Measurements from ENCODE around the gene CALML3.

The CALML3 gene

GRCh38 chr10:5563321-5563961 is 38.7 kb downstream of the CALML3 start:
- TF ChIP-seq CREB1 (IDR thresholded peaks at IDR 0.05; ENCODE audit: low read depth) (no peak), ZBTB7A (IDR thresholded peaks at IDR 0.05; ENCODE audit: low read depth) (no peak)

- TF ChIP-seq CREB1 (IDR thresholded peaks at IDR 0.05; ENCODE audit: low read depth): no peak
- no peak for TF ChIP-seq TCF12 (IDR thresholded peaks at IDR 0.05; ENCODE audit: low read depth)
- no peak for TF ChIP-seq YY1 (IDR thresholded peaks at IDR 0.05; ENCODE audit: low read depth)
- TF ChIP-seq ZBTB7A (IDR thresholded peaks at IDR 0.05; ENCODE audit: low read depth): no peak
- no peak for TF ChIP-seq CEBPB (IDR thresholded peaks at IDR 0.05)
- TF ChIP-seq, protein P1, sequence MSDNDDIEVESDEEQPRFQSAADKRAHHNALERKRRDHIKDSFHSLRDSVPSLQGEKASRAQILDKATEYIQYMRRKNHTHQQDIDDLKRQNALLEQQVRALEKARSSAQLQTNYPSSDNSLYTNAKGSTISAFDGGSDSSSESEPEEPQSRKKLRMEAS (IDR thresholded peaks at IDR 0.05): no peak
- TF ChIP-seq, protein P2, sequence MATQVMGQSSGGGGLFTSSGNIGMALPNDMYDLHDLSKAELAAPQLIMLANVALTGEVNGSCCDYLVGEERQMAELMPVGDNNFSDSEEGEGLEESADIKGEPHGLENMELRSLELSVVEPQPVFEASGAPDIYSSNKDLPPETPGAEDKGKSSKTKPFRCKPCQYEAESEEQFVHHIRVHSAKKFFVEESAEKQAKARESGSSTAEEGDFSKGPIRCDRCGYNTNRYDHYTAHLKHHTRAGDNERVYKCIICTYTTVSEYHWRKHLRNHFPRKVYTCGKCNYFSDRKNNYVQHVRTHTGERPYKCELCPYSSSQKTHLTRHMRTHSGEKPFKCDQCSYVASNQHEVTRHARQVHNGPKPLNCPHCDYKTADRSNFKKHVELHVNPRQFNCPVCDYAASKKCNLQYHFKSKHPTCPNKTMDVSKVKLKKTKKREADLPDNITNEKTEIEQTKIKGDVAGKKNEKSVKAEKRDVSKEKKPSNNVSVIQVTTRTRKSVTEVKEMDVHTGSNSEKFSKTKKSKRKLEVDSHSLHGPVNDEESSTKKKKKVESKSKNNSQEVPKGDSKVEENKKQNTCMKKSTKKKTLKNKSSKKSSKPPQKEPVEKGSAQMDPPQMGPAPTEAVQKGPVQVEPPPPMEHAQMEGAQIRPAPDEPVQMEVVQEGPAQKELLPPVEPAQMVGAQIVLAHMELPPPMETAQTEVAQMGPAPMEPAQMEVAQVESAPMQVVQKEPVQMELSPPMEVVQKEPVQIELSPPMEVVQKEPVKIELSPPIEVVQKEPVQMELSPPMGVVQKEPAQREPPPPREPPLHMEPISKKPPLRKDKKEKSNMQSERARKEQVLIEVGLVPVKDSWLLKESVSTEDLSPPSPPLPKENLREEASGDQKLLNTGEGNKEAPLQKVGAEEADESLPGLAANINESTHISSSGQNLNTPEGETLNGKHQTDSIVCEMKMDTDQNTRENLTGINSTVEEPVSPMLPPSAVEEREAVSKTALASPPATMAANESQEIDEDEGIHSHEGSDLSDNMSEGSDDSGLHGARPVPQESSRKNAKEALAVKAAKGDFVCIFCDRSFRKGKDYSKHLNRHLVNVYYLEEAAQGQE (IDR thresholded peaks at IDR 0.05; ENCODE audit: low read depth): no peak
- no peak for TF ChIP-seq RAD21 (IDR thresholded peaks at IDR 0.05; ENCODE audit: low read depth)
These were observed 39.3 kb downstream of the CALML3 start for GRCh38 chr10:5563991-5564536.

GRCh38 chr10:5564537-5565204 is 39.9 kb downstream of the CALML3 start:
- TF ChIP-seq NFIC (IDR thresholded peaks at IDR 0.05): no peak

DNA sequence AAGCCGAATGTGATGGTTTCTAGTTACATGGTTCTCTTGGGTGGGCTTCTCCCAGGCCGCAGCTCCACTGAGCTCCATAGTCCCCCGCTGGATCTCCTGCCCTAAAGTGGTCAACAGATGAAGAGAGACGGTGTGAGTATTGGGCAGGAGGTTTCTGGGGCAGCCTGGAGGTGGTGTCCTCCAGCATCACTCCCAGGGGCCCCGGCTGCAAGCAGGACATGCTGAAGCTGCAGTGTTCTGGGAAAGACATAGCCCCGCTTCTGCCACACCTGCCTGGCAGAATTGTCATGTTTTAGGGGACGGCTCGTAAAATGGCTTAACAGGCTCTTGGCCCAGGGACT is 40.4 kb downstream of the CALML3 start:
- TF ChIP-seq NFIC (IDR thresholded peaks at IDR 0.05): no peak
- TF ChIP-seq ZBTB7A (IDR thresholded peaks at IDR 0.05; ENCODE audit: low read depth): no peak

DNA sequence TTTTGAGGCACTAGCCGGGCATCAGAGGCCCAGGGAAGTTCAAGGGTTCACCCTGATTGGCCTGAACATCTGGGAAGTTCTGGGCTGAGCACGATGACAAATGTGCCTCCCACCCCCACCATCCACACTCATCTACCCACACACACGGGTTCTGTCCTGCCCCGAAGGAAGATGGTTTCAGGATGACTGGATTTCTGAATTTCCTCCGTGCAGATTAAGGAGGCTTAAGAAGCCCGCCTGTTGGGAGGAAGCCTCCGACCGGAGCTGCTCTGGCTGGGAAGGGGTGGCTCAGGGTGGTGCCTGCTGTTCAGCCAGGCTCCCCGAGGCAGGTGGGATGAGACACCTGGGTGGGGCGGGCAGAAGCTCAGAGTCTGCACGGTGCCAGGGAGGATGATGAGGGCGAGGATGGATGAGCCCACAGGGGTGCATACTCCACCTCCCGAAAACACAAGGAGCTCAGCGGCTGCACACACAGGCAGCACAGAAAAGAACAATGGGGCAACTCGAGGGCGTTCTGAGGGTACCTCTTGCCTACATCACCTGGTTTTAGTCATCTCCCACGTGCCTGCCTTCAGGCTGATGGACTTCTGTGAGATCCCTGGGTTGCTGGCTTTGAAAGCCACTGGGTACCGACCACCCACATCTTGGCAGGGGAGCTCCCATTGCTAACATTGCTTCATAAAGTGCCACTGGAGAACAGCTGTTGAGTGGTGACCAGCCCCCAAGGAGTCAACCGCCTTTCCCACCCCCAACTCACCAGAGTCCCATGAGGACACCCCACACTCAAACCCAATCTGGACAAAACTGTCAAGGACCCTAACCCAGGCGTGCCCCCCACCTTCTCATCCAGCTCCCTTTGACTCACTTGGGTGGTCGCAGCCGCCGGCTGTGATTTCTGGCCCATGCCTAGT is 41.2 kb downstream of the CALML3 start:
- no peak for TF ChIP-seq EP300 (IDR thresholded peaks at IDR 0.05; ENCODE audit: borderline replicate concordance)
- TF ChIP-seq CREB1 (IDR thresholded peaks at IDR 0.05; ENCODE audit: low read depth): no peak
- no peak for TF ChIP-seq ZBTB7A (IDR thresholded peaks at IDR 0.05; ENCODE audit: low read depth)
- no peak for TF ChIP-seq CEBPB (IDR thresholded peaks at IDR 0.05)
- TF ChIP-seq, protein P3, sequence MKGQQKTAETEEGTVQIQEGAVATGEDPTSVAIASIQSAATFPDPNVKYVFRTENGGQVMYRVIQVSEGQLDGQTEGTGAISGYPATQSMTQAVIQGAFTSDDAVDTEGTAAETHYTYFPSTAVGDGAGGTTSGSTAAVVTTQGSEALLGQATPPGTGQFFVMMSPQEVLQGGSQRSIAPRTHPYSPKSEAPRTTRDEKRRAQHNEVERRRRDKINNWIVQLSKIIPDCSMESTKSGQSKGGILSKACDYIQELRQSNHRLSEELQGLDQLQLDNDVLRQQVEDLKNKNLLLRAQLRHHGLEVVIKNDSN (IDR thresholded peaks at IDR 0.05): no peak
- TF ChIP-seq FOXM1 (IDR thresholded peaks at IDR 0.05; ENCODE audit: borderline replicate concordance, low read depth): no peak
- no peak for TF ChIP-seq EGR1 (IDR thresholded peaks at IDR 0.05)
- no peak for TF ChIP-seq TAF1 (IDR thresholded peaks at IDR 0.05; ENCODE audit: low read depth)
- no peak for TF ChIP-seq YY1 (IDR thresholded peaks at IDR 0.05; ENCODE audit: low read depth)
- TF ChIP-seq, protein P2 (IDR thresholded peaks at IDR 0.05; ENCODE audit: low read depth): no peak

DNA sequence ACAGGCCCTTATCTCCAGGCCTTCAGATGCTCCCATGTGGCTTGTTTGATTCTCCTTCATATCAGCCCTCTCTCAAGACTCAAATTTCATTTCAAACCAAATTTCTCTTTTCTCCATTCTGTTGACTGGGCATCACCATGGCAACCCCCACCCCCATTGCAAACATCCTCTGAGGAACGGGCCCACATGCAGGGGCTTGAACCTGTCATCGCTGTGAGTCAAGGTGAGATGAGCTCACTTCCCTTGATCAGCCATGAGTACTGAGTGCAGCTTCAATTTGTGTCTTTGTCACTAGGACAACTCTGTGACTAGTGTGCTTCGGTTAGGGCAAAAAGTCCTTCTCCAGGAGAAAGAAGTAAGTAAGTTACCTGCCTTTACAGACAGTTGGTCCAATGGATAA is 41.9 kb downstream of the CALML3 start:
- TF ChIP-seq ZBTB7A (IDR thresholded peaks at IDR 0.05; ENCODE audit: low read depth): no peak
- TF ChIP-seq TCF12 (IDR thresholded peaks at IDR 0.05; ENCODE audit: low read depth): no peak

GRCh38 chr10:5567477-5567876 is 42.7 kb downstream of the CALML3 start:
- TF ChIP-seq, protein P1 (IDR thresholded peaks at IDR 0.05): no peak
- TF ChIP-seq, protein P3 (IDR thresholded peaks at IDR 0.05): no peak
- TF ChIP-seq NFIC (IDR thresholded peaks at IDR 0.05): no peak
- no peak for TF ChIP-seq EP300 (IDR thresholded peaks at IDR 0.05; ENCODE audit: borderline replicate concordance)
- no peak for TF ChIP-seq EGR1 (IDR thresholded peaks at IDR 0.05)
- no peak for TF ChIP-seq ZBTB7A (IDR thresholded peaks at IDR 0.05; ENCODE audit: low read depth)
- no peak for TF ChIP-seq YY1 (IDR thresholded peaks at IDR 0.05; ENCODE audit: low read depth)
- no peak for TF ChIP-seq TAF1 (IDR thresholded peaks at IDR 0.05; ENCODE audit: low read depth)
- TF ChIP-seq TCF12 (IDR thresholded peaks at IDR 0.05; ENCODE audit: low read depth): no peak
- no peak for TF ChIP-seq CEBPB (IDR thresholded peaks at IDR 0.05)
- TF ChIP-seq RAD21 (IDR thresholded peaks at IDR 0.05; ENCODE audit: low read depth): no peak
- TF ChIP-seq TEAD4 (IDR thresholded peaks at IDR 0.05): no peak
- no peak for TF ChIP-seq CREB1 (IDR thresholded peaks at IDR 0.05; ENCODE audit: low read depth)
- TF ChIP-seq, protein P2 (IDR thresholded peaks at IDR 0.05; ENCODE audit: low read depth): no peak
- no peak for TF ChIP-seq FOXM1 (IDR thresholded peaks at IDR 0.05; ENCODE audit: borderline replicate concordance, low read depth)

All from Ishikawa (cell line).